SKM-1 treated with dmso at 0.1 percent for 144 hours (cell line): ENCODE measurements around the gene PSEN2.

Source experiments
- DNase-seq: peaks from one replicate; lab custom pipeline; 2025; ENCODE audit not compliant: unreplicated experiment; lab: John Stamatoyannopoulos, UW

Gene PSEN2

GRCh38 chr1:226863446-226863845 lies 7.0 kb upstream of the PSEN2 start:
- DNase-seq: no peak

GRCh38 chr1:226864311-226864710 lies 6.1 kb upstream of the PSEN2 start:
- DNase-seq: no peak

DNA sequence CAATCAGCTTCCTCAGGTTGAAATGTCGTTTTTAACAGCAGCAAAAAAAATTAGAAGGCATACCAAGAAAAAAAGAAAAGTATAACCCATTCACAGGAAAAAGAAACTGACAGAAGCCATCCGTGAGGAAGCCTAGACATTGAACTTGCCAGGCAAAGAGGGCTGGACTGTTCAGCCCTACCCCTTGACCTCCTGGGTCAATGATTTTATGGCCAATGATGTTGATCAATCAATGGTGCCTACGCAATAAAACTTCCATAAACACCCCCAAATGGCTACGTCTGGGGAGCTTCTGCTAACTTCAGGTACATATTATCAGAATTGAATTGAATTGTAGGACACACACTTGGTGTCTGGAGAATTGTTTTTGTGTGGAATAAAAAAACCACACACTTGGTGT lies 4.8 kb upstream of the PSEN2 start:
- DNase-seq: no peak

GRCh38 chr1:226867461-226868054 lies 2.9 kb upstream of the PSEN2 start:
- no peak for DNase-seq

DNA sequence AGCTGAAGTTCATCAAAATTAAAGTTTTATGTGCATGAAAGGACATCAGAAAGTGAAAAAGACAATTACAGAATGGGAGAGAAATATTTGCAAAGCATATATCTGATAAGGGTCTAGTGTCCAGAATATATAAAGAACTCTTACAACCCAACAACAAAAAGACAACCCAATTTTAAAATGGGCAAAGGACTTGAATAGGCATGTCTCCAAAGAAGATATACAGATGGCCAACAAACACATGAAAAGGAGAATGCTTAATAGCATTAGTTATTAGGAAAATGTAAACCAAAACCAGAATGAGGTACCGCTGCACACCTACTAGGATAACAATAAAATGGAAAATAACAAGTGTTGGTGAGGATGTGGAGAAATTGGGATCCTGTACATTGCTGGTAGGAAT lies 1.7 kb upstream of the PSEN2 start:
- no peak for DNase-seq

GRCh38 chr1:226870026-226870400 lies 403 bp upstream of the PSEN2 start:
- DNase-seq: no peak

- DNase-seq: no peak
These were observed 1.4 kb downstream of the PSEN2 start for GRCh38 chr1:226871636-226872327.

GRCh38 chr1:226872437-226872836 lies 2.0 kb downstream of the PSEN2 start:
- DNase-seq: no peak

GRCh38 chr1:226873771-226874578 lies 3.6 kb downstream of the PSEN2 start:
- no peak for DNase-seq

- DNase-seq: no peak
These were observed 4.4 kb downstream of the PSEN2 start for GRCh38 chr1:226874579-226875425.

GRCh38 chr1:226875641-226876295 lies 5.4 kb downstream of the PSEN2 start:
- no peak for DNase-seq

- DNase-seq: no peak
These were observed 7.3 kb downstream of the PSEN2 start for GRCh38 chr1:226877669-226878068.

DNA sequence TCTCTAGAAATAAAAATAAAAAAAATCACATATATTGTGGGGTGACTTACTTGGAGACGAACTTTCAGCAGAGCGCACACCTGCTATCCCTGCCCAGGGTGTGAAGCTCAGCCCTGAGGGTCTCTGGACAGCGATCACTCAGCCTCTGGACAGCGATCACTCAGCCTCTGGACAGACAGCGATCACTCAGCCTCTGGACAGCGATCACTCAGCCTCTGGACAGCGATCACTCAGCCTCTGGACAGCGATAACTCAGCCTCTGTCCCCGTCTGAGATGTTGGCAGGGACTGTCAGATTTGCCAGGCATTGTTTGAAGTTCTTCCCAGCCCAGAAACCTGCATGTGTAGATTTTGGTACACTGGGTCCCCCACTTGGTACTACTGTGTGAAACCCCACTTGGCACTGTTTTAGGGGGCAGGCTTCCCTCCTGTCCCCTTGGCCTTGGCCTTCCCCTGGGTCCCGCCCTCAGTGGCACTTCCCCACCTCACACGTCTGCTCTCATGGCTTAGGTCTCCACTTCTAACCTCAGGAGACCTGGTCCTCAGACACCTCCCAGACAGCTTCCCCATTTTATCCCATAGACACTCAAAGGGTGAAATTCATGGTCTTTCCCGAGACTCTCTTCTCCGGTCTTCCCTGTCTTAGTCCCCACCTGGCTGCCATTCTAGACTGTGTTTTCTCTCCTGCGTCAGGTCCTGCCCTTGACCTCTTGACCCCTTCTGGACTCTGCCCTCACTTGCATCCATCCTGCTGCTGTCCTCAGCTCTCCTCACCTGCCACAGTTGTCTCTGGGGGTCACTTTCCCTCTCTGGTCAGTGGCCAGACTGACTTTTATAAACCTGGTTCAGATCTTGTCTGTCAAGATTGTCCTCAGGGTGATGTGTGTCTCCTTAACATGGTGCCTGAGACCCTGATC lies 10.2 kb downstream of the PSEN2 start:
- no peak for DNase-seq

DNA sequence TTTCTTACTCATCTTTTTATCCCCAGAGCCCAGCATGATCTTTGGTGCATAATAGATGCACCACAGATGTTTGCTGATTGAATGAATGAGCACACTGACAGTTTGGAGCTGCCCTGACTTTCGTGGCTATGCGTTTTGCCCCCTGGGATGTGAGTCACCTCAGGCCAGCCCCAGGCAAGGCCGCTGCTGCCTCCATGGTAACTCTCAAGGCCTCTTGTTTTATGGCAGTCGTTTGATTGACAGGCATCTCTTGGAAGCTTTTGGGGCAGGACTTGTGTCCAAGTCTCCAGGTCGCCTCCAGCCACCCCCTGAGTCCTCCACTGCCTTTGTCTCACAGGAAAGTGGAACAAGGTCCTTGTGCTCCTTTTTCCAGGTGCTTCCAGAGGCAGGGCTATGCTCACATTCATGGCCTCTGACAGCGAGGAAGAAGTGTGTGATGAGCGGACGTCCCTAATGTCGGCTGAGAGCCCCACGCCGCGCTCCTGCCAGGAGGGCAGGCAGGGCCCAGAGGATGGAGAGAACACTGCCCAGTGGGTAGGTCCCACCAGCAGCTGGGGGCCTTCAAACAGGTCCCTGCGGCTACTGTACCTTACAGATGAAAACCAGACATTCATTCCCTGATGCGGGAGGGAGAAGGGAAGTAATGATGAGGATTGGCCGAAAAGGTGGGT lies 11.2 kb downstream of the PSEN2 start:
- DNase-seq: no peak

GRCh38 chr1:226882187-226882586 lies 11.8 kb downstream of the PSEN2 start:
- DNase-seq: no peak

- no peak for DNase-seq
These were observed 12.4 kb downstream of the PSEN2 start for GRCh38 chr1:226882631-226883409.

- no peak for DNase-seq
These were observed 13.2 kb downstream of the PSEN2 start for GRCh38 chr1:226883630-226884029.

- DNase-seq: no peak
These were observed 13.8 kb downstream of the PSEN2 start for GRCh38 chr1:226884116-226884625.
